A204.1 (cell line): ENCODE measurements around the gene FBXO8.

Experiments
- FAIRE-seq: peaks from 2 replicates; lab custom pipeline; 2012; peaks lifted over from hg19 to GRCh38; lab: Jason Lieb, UNC

The FBXO8 gene

DNA sequence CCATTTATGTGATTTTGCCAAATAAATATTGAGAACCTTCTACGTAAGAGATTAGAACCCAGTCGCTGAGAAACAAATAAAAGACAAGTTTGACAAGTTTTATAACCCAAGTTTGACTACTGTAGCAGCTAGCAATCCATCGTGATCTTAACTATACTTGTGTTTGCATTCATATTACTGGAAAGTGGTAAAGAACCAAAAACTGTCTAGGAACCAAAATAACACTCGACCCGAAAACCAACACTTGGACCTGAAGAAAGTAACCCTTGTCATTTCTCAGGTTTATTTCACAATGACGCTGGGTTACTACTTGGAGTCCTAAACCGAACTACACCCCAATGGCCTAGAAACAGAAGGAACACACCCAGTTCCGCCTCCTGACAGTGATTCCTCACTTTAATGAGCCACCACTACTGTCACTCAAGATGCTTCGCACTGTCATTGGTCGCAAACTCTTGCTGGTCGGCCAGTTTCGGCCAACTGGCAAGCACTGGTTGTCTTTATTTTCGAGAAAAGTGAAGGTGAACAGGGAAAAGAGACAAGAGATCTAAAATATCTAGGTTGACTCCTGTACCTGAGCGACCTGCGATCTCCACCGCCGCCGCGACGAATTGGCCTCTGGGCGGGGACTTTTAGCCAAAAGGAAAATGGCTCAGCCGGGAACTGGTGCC, 496 bp downstream of the FBXO8 start:
- FAIRE-seq: peak; percentile 98

DNA sequence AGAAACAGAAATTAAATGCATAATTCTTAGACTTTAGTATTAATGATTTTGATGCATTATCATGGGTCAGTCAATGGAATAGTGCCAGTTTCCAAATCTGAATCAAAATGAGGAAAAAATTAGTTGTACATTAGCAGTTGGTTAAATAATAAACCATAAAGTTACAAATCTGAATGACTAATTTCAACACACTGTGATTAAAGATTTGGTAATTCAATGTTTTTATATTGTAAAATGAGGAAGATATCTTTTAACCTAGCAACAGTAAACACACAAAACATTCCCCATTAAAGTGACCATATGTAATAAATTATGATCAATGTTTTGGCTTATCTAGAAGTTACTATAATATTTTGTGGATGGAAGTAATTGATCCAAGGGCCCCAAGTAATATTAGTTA, 1.6 kb downstream of the FBXO8 start:
- no peak for FAIRE-seq

DNA sequence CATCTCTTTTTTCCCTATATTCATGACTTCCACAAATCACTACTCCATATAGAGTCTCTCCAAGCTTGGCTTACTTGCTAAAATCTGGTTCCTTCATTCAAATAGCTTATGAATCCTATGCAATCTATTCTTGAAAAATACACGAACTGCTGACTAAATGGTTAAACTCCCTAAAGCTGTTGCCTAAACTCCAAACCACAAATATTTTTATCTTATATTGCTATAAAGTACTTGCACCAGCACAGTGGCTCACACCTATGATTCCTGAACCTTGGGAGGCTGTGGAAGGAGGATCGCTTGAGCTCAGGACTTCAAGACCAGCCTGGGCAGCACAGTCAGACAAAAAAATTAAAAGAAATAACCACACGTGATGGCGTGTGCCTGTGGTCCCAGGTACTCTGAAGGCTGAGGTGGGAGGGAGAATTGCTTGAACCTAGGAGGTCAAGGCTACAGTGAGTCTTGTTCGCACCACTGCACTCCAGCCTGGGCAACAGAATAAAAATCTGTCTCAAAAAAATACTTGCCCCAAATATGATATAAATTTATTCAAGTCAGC, 2.2 kb downstream of the FBXO8 start:
- no peak for FAIRE-seq

DNA sequence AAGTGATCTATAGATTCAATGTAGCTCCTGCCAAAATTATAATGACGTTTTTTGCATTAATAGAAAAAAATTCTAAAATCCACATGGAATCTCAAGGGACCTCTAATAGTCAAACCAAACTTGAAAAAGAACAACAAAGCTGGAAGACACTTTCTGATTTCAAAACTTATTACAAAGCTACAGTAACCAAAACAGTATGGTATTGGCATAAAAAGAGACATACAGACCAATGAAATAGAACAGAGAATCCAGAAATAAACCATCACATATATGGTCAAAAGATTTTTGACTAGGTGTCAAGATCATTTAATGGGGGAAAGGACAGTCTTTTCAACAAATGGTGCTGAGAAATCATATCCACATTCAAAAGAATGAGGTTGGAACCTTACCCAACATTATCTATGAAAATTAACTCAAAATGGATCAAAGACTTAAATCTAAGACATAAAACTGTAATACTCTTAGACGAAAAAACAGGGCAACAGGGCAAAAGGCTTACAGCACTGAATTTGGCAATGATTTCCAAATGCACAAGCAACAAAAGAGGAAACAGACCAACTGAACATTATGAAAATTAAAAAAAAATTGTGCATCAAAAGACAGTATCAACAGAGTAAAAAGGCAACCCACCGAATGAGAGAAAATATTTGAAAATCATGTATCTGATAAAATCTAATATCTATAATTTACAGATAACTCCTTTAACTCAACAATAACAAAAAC, 3.9 kb downstream of the FBXO8 start:
- FAIRE-seq: no peak

DNA sequence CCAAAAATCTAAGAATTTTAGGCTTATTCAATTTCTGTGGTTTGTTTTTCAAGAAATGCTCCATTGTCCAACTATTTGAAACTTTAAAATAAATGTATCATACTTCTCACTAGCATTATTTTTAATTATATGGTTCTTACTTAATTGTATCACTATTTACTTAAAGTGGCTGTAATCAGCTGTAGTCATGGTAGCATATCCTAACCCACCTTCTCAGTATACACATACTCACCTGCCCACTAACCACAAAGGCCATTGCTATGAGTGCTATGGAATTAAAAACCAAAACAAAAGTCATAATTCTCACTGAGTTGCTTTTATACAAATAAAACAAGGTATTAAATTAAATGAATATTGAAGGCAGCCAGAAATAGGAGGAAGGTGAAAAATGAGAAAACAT, 5.0 kb downstream of the FBXO8 start:
- no peak for FAIRE-seq

DNA sequence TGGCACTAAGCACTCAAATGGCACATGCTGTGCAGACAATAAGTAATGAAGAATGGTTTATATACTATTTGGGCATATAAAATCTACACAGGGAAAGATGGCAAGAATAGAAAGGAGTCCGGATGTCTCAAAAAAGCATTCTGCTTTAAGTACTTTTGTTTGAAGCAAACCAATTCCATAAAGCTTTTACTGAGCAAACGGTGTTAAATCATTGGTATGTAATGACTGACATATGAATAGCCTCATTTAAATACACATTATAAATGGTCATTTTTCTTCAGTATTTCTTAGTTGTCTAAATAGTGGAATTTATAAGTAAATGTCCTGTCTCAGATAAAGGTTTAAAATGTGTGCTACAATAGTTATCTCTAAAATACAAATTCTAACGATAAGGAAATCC, 6.0 kb downstream of the FBXO8 start:
- FAIRE-seq: no peak

DNA sequence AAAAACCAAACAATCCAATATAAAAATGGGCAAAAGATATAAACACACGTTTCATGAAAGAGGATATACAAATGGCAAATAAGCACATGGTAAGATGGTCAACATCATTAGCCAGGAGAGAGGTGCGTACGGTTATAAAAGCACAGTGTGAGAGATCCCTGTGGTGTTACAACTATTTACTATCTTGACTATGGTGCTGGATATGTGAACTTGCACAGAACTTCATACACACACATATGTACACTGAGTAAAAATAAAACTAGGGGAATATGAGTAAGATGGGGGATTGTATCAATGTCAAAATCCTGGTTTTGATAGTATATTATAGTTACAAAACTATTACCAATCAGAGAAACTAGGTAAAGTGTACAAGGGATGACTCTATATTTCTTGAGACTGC, 8.4 kb downstream of the FBXO8 start:
- peak; percentile 9 for FAIRE-seq

DNA sequence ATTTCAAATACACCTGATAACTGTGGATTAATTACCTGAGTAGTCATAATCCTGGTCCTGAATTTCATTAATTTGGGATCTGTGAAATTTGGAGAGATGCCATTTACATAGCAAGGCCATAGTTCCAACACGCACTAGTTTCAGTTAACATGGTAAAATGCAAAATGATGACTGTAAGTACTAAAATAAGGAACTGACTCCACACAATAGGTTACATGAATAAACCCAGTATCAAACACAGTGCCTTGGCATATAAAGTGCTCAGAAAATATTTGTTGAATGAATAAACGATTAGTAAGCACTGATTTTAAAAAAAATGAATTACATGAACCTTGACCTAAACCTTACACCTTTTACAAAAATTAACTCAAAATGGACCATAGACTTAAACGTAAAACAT, 9.0 kb downstream of the FBXO8 start:
- FAIRE-seq: no peak

DNA sequence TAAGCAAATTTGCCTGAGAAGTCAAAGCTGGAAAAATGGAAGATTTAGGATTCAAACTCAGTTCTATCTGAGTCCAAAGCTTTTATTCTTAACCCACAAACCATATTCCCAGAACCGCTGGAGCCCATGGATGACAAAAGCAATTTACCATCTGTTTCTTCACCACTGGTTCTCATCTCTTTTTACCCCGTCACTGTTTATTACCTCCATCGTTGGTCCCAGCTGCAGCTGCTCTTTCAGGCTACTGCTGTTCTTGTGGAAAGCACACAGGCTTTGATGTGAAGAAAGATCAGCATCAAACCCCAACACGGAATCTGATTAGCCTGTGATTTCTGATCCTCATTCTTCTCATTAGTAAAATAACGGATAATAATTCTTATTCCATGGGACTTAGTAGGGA, 9.5 kb downstream of the FBXO8 start:
- no peak for FAIRE-seq

DNA sequence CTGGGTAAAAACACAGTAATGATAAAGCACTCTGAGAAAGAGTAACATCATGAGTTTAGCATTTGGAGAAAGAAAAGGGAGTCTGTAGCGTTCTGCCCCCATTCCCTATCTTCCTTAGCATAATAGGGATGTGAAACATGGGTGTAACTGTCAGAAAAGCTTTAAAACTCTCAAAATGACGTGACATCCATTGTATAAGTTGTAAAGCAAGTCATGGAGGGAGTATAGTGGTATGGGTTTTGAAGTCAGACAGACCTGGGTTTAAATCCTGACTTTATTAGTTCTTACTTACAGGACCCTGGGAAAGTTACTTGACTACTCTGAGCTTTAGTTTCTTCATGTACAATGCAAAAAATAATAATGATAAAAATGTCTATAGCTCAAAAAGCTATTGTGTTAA, 17.1 kb downstream of the FBXO8 start:
- no peak for FAIRE-seq

DNA sequence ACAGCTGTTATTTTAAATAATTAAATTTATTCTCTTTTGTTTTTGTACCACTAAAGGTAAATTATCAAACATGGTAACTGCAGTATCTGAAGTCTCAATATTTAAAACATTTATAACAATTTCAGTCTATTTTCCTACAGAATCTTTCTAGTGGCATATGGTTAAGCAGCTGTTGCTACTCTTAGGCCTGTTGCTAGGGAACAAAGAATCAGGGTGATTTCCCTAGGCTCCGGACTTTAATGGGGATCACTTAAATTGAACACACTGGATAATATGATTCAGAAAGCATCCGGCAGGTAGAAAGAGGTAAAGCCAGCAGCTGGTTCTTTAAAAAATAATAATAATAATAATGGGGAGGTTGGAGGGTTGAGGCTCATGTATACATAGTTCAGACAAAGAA, 17.6 kb downstream of the FBXO8 start:
- FAIRE-seq: no peak

DNA sequence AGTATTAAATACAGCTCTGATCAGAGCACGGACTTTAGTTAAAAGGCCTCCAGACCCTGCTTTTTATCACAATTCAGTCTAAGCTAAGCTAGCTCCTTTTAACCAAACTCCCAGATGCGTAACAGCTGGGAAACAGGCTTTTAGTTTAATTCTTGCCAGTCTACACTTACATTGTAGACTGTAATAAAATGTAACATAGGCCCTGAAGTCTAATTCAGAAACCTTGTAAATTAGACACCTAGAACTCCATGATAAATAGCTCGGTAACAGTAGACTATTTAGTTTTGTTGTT, 20.1 kb downstream of the FBXO8 start:
- FAIRE-seq: no peak

DNA sequence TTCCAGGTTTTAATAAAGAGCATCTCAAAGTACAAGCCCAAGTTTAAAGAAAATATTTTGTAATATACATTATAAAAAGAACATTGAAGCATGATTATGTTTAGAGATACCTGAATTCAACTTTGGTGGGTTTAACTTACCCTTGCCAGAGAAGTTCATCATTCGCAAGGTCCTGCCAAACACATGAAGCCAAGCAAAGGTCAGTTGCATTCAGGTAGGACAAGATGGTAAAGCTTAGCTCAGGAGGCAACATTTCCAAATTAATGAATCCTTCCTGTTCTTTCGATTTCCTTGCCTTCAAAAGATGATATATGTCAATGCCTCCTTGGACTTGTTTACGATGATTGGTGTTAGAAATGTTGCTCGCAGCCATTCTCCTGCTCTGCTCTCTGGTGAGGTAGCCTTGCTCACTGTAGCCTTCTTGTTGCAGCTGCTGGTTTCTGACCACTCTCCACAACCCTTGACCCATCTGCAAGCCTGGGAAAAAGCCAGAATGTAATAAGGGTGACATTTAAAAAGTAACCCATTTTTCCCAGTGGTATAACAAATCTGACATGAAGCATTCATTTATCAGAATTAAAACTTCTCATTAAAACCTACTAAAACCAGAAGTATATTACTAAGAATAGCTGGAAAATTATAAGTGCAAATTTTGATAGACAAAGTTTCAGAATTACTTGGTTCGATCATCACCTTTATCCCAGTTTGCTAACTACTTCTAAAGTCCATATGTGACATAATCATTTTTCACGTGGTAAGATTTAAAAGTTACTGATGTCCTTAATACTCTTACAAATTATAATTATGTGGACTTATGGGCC, 20.6 kb downstream of the FBXO8 start:
- peak; percentile 37 for FAIRE-seq

DNA sequence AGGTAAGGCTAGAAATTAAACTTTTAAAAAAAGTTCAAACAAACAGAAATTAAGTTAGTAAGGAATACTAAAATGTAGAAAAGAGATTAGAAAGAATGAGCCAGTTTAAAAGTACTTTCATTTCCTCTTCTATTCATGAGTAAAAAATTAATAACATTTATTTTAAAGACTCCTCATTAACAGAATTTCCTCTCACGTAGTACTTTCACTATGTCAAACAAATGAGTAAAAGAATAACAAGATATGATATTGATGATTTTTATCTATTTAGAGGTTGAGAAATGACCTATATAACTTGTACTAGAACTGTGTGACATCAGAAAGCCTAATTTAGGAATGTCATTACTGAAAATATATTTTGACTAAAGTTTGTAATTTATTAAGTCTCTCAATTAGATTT, 22.0 kb downstream of the FBXO8 start:
- FAIRE-seq: peak; percentile 97

DNA sequence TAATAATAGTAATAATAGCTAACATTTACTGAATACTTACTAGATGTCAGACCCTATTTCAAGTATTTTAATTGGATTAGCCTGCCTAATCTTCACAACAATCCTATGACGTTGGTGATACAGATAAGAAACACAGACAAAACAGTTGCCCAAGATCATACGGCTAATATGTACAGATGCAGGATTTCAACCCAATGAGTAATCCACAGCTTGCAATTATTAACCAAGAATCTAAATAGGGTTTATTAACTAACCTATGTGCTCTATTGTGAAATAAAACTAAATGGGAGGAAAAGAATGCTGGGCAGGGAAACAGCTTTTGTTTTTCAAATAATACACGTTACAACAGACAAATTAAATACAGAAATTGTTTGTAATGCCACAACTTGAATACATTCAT, 23.4 kb downstream of the FBXO8 start:
- no peak for FAIRE-seq

DNA sequence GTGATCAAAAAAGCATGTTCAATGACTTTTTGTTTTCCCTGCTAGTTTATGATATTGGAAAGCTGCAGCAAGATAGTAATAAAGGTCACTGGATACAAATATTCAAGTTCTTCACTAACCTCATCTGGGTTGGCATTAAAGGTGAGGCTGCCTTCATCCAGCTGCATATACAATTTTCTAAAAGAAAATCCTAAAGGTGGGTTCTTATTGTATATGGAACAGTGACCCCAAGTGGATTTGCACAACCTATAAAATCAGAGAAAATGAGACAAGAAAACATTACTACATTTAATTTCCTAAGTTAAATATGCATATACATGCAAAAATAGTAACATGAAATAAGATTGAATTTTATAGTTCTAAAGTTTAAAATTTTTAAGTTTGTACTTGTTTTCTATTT, 23.9 kb downstream of the FBXO8 start:
- peak; percentile 94 for FAIRE-seq

DNA sequence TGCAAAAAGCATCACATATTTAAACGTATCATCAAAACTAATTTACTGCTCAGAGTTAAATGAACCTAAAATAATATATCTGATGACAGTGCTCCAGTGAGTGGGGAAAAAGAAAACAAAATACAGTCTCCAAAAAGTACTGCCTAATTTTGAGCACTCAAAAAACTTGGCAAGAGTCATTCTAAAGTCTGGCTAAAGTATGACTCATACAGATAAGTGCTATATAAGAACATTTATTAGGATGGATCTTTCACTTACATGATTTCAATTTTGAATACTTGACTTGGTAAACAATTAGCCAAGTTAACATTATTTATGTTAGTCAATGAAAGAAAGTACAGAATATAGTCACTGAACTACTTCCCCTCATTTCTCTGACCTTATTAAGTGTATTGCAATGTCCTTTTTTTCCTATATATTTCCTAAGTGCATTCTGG, 27.2 kb downstream of the FBXO8 start:
- FAIRE-seq: no peak

DNA sequence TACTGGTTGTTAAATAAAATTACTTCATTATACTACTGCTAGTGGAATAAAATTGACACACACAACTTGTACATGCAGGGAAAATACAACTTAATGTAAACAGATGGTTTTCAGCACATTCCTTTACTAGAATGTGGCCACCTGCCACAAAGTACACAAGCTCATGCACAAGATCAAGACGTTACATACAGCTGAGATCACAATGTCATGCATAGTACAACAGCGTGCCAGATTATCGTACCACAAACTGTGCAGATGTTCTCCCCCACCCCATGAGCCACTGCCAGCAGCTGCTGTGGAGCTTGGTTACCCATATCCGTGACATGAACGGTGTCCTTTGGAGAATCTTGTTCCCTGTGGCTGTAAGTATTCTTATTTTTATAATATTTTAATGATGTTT, 27.7 kb downstream of the FBXO8 start:
- no peak for FAIRE-seq

DNA sequence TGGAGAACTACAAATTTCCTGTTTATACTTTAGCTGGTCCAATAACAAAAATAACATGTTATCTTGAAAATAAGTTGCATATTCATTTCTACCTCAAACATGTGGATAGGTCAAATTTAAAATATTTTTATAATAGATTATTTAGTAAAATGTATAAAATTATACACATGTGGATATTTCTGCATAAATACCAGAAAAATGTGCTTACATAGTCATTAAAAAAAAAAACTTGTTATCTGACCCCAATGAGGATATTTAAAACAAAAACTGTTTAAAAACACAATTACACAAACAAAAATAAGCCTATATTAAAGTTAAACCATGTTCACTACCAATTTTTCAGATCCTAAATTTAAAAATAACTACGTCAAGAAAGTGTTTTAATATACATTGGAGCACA, 28.1 kb downstream of the FBXO8 start:
- peak; percentile 73 for FAIRE-seq

DNA sequence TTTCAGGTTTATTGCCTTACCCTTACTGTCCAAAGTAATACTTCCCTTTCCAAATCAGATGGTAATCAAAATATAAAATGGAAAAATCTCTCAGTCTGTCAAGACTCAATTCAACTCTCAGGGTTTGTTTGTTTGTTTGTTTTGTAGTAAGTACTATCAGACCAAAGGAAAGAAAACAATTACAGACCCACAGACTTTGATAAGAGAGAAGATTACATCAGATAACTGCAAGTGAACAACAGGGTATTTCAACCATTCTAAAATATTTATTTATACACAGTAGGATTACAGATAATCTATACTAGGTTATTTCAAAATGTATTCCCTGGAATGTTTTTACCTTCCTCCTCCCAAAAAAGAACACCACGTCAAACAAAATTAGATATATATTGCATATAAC, 28.9 kb downstream of the FBXO8 start:
- FAIRE-seq: no peak

DNA sequence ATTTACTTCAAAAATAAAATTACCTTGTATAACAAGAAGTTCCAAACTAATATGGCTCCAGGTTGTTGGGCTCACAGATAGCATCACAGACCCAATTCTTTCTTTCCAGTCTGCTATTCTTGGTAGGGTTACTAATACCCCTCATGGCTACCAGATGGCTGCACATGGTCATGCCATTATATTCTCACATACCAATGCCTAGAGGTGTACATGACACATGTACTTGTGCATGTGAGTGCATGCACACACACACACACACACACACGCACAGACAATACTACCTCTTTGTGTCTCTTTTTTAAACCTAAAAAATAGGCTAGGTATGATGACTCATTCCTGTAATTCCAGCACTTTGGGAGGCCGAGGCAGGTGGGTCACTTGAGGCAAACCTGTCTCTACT, 31.1 kb downstream of the FBXO8 start:
- no peak for FAIRE-seq

DNA sequence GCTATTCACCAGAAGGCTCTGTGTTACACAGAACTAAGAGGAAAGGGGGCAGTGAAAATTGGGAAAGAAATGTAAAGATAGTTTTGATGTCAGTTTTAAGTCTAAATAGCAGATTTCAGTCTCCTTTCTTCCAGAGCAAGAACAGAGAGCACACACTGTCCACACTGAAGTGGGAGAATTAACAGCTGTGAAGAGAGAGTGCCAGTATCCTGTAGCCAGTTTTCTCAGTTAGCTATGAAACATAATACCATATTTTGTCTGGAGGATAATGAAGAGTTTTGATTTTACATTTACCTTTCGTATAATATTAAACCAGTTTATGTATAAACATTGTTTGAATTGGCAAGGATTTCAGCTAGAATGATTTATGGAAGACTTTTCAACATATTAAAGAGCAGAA, 35.1 kb downstream of the FBXO8 start:
- no peak for FAIRE-seq

DNA sequence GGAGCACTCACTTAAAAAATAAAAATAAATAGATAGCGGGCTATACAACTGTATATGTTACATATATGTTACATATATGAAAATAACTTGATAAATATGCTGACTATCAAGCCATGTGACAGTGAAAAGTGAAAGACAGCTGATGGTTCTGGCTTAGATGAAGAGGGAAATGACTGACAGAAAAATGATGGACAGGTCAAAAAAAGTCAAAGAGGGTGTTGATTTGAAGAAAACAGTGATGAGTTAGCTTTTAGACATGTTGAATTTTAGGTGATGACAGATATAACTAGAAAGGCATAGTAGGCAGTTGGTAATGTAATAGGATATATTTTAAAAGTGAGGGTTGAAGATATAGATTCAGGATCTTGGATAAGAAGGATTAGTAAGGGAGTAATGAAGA, 37.8 kb downstream of the FBXO8 start:
- FAIRE-seq: no peak
